Testis (tissue), 3 donors: ENCODE data around the gene KRT12. TPM values are rescaled to one million over a fixed set of nuclear protein-coding genes. Genes with fewer than 3 reads are reported as not detected.

Source experiments
- DNase-seq: peaks from one replicate; pipeline ENCODE4 v3.0.0-alpha.2; 2019
- H3K27ac ChIP-seq, 2 donors: fragments of 200-600 bp; sonication (generic); one replicate each; pipeline ENCODE4 v1.5.1; 2019
- H3K27me3 ChIP-seq: fragments of 200-600 bp; sonication (generic); one replicate; pipeline ENCODE4 v1.5.1; 2019
- H3K36me3 ChIP-seq: fragments of 200-600 bp; sonication (generic); one replicate; pipeline ENCODE4 v1.5.1; 2017; ENCODE audit warnings: low read depth; ENCODE audit errors: missing control alignments
- H3K4me1 ChIP-seq: fragments of 200-600 bp; sonication (generic); one replicate; pipeline ENCODE4 v1.5.1; 2019
- H3K4me3 ChIP-seq, 2 donors: fragments of 200-600 bp; sonication (generic); one replicate each; pipeline ENCODE4 v1.5.1; 2017 to 2019
- H3K9me3 ChIP-seq: fragments of 200-600 bp; sonication (generic); one replicate; pipeline ENCODE4 v1.5.1; 2017
- POLR2A ChIP-seq: fragments of 450-650 bp; IDR thresholded peaks from one replicate; pipeline ENCODE4 v1.6.1; 2017; ENCODE audit warnings: antibody characterized with exemption, mild to moderate bottlenecking, moderate library complexity
- WGBS, 2 donors: methylation state at CpG; one replicate each; pipeline ENCODE4 v1.1.5; 2018; 5-methylcytosine and 5-hydroxymethylcytosine counted together
- intact Hi-C: fragments of 100-400 bp; cut with DNase I; formaldehyde crosslinking; loops from one replicate; pipeline ENCODE4 v1.15.1; 2023; ENCODE audit warnings: low total_unique reads
- polyA plus RNA-seq: library from polyadenylated mRNA; stranded (reverse); fragments of 350-450 nt; fragmentation: Illumina TruSeq; extraction: RNeasy Lipid Tissue Mini Kit (QIAGEN cat#74804); gene quantifications from one replicate; pipeline ENCODE4 v1.2.3, GENCODE V29; 2014; ENCODE audit warnings: low read depth, low replicate concordance; ENCODE audit not compliant: insufficient read depth
- total RNA-seq, 2 donors: library from RNA; depleted of rRNA; stranded (reverse); fragments of >200 nt; gene quantifications; one replicate each; pipeline ENCODE4 v1.2.3, GENCODE V29; 2016
- TF ChIP-seq, protein P1 (sequence below), 3 experiments: fragments of 450-650 bp in 2 of 3; fragments of 200-600 bp in 1 of 3; sonication (generic) in 1 of 3; IDR thresholded peaks; one replicate each; pipeline ENCODE4 v1.5.1; 2016 to 2019; ENCODE audit warnings: antibody characterized with exemption in 3 of 3, mild to moderate bottlenecking in 2 of 3, moderate library complexity in 1 of 3

The KRT12 gene
- total and polyA plus RNA-seq, 3 donors from 2014 or later = 0.26 to 0.68 (median 0.63) TPM

- no peak for TF ChIP-seq POLR2A
- TF ChIP-seq, protein P1, sequence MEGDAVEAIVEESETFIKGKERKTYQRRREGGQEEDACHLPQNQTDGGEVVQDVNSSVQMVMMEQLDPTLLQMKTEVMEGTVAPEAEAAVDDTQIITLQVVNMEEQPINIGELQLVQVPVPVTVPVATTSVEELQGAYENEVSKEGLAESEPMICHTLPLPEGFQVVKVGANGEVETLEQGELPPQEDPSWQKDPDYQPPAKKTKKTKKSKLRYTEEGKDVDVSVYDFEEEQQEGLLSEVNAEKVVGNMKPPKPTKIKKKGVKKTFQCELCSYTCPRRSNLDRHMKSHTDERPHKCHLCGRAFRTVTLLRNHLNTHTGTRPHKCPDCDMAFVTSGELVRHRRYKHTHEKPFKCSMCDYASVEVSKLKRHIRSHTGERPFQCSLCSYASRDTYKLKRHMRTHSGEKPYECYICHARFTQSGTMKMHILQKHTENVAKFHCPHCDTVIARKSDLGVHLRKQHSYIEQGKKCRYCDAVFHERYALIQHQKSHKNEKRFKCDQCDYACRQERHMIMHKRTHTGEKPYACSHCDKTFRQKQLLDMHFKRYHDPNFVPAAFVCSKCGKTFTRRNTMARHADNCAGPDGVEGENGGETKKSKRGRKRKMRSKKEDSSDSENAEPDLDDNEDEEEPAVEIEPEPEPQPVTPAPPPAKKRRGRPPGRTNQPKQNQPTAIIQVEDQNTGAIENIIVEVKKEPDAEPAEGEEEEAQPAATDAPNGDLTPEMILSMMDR (IDR thresholded peaks at IDR 0.05) = no peak
- H3K4me1 ChIP-seq = no peaks in the 10 kb centered on the region
- no peaks in the 10 kb centered on the region for H3K27me3 ChIP-seq
- no peaks in the 10 kb centered on the region for H3K9me3 ChIP-seq
- WGBS, 2 donors = 81 to 83% methylated on average over 5 of the region's 5 CpGs
- DNase-seq = no peak
- intact Hi-C loops = loop anchor here (10.0 kb wide), 1 partner anchor 424 kb away; no protein-coding TSS in a partner anchor
- H3K4me3 ChIP-seq = no peak overlapping the region
- H3K36me3 ChIP-seq = no peaks in the 10 kb centered on the region
- no peak overlapping the region for H3K27ac ChIP-seq
These were observed 33.9 kb upstream of the KRT12 start for GRCh38 chr17:40900809-40901356.

DNA sequence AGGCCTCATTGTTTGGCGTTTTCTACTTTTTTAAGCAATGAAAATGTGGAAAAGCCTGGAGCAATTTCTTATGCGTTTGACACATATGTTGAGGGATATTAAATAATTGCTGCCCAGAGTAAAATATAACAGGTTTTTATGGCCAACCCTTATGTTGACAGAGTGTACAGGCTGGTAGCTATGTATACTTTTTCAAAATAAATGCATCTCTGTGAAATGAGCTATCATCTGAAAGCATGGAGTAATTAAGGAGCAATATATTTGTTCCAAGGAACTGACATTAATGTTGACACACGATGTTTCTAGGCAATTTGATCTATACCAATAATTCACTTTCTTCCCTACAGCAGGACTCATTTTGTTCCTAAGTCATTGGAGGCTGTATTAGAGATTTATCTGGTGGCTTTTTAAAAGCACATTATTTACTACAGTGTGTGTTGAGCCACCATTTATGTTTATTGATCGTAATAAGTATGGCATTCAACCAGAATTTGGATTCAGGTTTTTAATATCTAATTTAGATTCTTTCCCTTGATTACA is 30.0 kb upstream of the KRT12 start:
- no peaks in the 10 kb centered on the region for H3K27me3 ChIP-seq
- 90 to 91% methylated on average over 4 of the region's 4 CpGs for WGBS, 2 donors
- intact Hi-C loops = no loop called here
- H3K36me3 ChIP-seq = no peaks in the 10 kb centered on the region
- H3K4me1 ChIP-seq = no peaks in the 10 kb centered on the region
- TF ChIP-seq, protein P1 (IDR thresholded peaks at IDR 0.05) = no peak
- TF ChIP-seq POLR2A = no peak
- no peak overlapping the region for H3K4me3 ChIP-seq
- no peak overlapping the region for H3K27ac ChIP-seq
- DNase-seq = no peak
- no peaks in the 10 kb centered on the region for H3K9me3 ChIP-seq

DNA sequence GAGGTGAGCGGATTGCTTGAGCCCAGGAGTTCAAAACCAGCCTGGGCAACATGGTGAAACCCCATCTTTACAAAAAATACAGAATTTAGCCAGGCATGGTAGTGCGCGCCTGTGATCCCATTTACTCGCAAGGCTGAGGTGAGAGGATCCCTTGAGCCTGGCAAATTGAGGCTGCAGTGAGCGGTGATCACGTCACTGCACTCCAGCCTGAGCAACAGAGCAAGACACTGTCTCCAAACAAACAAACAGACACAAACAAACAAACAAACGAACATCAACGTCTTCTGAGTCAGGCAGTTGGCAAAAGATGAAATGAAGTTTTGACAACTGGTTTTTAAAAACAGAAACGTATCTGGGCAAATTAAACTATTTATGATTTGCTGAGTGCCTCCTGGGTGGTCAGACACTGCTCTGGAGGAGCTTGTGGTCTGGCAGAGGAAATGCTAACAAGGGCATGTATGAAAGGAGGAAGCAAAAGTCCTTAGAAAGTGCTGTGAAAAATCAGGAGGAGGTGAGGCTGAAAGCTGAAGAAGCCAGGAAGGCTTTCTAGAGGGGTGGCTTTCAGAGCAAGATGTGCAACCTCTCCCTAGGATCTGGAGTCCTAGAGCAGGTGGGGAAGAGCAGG is 28.2 kb upstream of the KRT12 start:
- 68 to 71% methylated on average over 9 of the region's 9 CpGs for WGBS, 2 donors
- intact Hi-C loops = no loop called here
- no peak overlapping the region for H3K4me3 ChIP-seq
- H3K9me3 ChIP-seq = no peaks in the 10 kb centered on the region
- no peak for DNase-seq
- H3K36me3 ChIP-seq = no peaks in the 10 kb centered on the region
- no peak overlapping the region for H3K27ac ChIP-seq
- TF ChIP-seq, protein P1 (IDR thresholded peaks at IDR 0.05) = no peak
- no peak for TF ChIP-seq POLR2A
- no peaks in the 10 kb centered on the region for H3K27me3 ChIP-seq
- no peaks in the 10 kb centered on the region for H3K4me1 ChIP-seq

- 88 to 90% methylated on average over 2 of the region's 2 CpGs for WGBS, 2 donors
- intact Hi-C loops = no loop called here
- Histone ChIP-seq H3K27me3 (no peaks in the 10 kb centered on the region), H3K27ac (no peak overlapping the region), H3K9me3 (no peaks in the 10 kb centered on the region), H3K36me3 (no peaks in the 10 kb centered on the region), H3K4me1 (no peaks in the 10 kb centered on the region), H3K4me3 (no peak overlapping the region)
- no peak for DNase-seq
- no peak for TF ChIP-seq POLR2A
- TF ChIP-seq, protein P1 (IDR thresholded peaks at IDR 0.05) = no peak
These were observed 21.2 kb upstream of the KRT12 start for GRCh38 chr17:40888196-40888720.
